CD4-positive, alpha-beta T cell treated with Interleukin-10 for 1 hour (primary cell): Measurements from ENCODE around the gene SLC23A2.

ENCODE experiments used
- DNase-seq: peaks from one replicate; pipeline ENCODE4 v3.0.0-alpha.2; 2020

SLC23A2 gene

DNA sequence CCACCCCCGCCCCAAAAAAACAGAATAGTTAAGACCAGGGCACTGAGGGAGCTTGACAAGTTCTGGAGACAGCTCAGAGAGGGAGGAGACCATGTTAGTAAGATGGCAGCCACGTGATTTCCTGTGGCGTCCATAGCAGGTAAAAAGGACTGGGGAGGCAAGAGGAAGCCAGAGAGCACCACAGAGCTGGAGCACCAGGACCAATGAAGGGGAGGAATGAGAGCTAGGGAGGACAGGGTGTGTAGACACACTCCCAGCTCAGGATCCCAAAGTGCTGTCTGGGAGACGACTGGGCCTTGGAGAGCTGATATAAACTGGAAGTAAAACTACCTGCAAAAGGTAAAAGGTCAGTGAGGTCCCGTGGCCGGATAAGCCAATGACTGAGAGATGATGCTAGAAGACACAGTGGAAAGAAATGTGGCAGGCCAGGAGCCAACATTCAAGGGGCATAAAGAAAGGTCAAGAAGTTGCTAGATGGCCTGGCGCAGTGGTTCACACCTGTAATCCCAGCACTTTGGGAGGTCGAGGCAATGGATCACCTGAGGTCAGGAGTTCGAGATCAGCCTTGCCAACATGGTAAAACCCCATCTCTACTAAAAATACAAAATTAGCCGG is 39.0 kb downstream of the SLC23A2 start:
- DNase-seq, result peak; percentile 55

GRCh38 chr20:4961746-4962145 is 39.6 kb downstream of the SLC23A2 start:
- peak; percentile 50 for DNase-seq

- DNase-seq, result no peak
Observed at GRCh38 chr20:4959592-4959991, 41.7 kb downstream of the SLC23A2 start.

DNA sequence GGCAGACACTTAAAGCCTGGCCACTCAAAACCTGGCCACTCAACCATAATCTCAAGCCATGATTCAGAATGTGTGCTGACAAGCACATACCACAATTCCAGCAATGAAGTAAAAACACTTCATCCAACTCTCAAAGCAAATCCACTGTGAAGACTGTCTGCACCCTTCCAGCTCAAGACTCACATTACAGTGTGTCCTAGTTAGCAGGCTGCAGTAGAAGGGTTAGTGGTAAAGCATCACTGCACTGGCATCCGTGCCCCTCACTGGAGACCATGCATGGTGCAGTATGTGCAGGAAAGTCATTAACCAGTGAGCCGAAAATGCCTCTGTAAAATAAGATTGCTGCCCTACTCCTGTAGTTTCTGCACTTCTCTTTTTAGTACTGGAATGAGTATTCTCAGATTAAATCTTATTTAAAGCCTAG is 43.4 kb downstream of the SLC23A2 start:
- no peak for DNase-seq

DNA sequence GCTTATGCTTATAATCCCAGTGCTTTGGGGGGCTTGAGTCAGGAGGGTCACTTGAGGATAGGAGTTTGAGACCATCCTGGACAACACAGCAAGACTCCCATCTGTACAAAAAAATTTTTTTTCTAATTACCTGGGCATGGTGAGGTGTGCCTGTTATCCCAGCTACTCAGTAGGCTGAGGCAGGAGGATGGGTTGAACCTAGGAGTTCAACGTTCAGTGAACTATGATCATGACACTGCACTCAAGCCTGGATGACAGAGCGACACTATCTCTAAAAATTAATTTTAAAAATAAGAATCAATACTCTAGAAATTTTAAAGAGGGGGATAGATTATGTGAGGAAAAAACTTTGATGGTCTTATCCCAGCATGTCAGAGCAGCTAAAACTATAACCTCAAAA is 44.1 kb downstream of the SLC23A2 start:
- no peak for DNase-seq

- DNase-seq, result peak; percentile 74
Observed at GRCh38 chr20:4956200-4956810, 45.0 kb downstream of the SLC23A2 start.

DNA sequence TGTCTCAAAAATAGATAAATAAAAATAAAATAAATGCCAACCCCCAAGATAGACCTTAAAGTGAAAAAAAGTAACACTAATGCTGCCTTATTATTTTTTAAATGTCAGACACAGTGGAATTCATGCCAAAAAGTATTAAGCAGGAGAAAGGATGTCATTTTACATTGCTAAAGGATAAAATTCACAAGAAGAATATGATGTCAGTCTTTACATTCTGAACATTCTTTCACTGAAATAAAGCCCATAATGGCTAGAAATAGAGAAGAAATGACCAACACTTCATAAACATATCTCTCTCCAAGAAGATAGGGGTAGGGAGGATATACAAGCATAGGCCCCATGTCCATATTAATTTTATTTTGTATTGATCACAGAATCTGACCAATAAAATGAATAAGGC is 47.4 kb downstream of the SLC23A2 start:
- no peak for DNase-seq

DNA sequence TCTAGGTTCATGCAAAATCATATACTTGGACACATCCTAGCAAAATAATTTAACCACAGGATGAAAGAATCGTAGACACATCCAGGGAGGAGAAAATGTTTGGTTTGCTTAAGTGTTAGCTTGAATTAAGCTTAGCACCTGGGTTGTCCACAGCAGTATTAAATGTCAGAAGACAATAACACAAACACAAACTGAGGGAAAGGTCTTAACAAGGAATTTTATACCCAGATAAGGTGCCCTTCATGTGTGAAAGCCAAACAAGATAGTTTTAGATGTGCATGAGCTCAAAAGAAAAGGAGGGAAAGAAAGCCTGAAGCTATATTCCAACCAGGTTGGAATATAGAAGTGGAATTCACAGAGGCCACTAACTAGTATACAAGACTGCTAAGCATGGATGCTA is 49.1 kb downstream of the SLC23A2 start:
- no peak for DNase-seq

GRCh38 chr20:4951299-4951698 is 50.0 kb downstream of the SLC23A2 start:
- DNase-seq, result no peak

DNA sequence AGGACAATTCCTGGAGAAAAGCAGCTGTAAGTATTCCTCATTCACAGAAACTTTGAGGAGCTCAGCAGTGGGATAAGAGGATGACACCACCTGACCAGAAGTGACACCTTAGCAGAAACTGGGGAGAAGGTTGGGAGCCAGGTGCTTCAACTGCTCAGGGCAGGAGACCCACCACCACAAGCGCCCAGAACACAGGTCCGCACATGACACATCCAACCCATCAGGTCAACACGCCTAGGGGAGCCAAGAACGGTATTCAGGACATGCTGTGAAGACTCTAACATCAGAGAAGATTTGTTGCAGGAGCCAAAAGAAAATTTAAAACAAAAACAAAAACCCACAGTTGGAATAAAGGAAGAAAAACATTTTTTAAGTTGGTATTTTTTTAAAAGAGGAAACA is 50.5 kb downstream of the SLC23A2 start:
- DNase-seq, result no peak

- no peak for DNase-seq
Observed at GRCh38 chr20:4950437-4950836, 50.9 kb downstream of the SLC23A2 start.

DNA sequence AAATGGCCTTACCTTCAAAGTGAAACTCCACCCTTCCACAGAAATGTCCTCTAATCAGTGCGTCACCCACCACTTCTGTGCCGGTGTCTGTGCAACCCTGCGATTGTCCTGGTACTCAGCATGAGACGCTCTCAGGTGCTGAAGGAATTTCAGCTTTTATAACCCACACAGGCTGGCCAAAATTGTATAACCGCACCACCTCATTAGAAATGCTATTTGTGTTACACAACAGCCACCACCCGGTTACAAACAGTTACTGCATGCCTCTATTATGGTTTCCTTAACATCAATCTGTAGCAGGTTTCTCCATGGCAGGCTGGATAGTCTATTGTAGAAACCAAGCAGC is 51.5 kb downstream of the SLC23A2 start:
- peak; percentile 51 for DNase-seq

DNA sequence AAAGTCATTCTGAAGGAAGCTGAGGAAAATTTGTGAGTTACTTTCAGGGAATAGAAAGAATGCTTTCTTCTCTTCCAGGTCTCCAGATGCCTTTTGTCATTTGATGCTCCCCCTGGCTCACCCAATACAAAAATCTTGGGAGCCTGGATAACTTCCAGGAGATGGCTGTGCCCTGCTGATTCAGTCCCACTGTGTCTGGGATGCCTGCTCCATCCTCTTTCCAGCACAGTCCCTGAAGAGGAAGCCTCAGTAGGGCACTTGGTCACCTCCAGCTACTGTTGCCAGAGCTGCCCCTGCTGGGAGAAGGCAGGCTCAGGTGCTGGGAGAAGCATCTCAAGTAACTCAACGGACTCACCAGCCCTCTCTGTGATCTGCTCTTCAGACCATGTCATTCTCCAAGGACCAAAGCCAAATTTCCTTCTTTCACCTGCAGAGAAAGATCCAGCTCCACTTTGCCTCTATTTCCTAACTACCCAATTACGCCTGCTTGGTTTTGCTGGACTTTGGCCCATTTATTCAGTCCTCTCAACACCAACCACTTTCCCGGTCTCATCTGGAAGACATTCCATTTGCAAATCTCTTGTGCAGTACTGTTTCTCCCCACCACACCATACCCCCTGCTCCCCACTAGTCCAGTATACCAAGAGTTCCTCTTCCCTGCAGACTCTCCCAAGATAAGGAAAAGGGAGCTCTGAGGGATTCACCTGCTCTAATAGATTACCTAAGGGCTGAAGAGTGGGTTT is 53.3 kb downstream of the SLC23A2 start:
- no peak for DNase-seq

DNA sequence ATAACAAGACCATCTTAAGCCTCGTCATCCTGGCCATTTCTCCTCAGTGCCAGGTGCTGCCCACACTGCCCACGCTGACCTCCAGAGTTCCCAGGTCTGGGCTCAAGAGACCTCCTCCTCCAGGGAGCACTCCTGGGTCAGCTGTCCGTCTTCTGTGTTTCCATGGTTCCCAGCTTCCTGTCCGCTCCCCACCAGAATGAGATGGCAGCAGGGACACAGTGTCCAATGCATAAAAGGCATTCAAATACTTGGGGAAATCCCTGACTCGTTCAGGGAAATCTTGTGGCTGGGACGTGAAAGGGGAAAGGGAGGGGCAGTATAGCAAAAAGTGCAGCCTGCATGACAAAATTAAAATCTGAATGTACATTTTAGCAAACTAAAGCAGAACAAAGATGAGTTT is 54.3 kb downstream of the SLC23A2 start:
- no peak for DNase-seq

GRCh38 chr20:4946585-4946984 is 54.7 kb downstream of the SLC23A2 start:
- no peak for DNase-seq

DNA sequence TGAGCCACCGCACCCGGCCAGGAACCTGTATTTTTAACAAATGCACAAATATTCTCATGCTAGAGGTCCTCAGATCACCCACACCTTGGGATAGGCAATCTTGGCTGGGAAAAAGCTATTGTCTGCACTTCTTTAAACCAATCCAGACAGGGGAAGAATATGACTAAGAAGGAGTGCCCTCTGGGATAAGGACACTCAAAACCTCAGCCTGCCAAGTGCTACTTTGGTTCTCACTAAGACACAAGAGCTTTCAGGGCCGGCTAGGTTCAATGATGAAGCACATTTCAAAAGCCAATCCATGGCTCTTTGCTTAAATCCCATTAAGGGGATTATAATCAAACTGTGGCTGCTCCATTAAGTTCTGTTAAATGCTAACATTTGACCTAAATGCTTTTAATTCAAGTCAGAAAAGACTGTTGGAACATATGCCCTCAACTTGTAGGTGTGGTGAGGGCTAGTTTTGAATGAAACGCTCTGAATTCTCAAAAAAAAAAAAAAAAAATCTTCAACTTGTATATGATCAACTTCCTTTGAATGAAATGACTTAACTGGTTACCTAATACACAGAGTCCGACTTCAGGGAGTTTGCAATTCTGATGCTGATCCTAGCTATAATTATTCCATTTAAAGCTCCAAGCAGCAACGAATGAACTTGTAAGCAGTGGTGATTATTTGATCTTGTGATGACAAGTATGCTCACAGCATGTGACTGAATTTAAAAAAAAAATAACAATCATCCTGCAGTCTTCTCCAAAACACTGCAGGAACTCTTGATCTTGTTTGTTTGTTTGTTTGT is 56.6 kb downstream of the SLC23A2 start:
- no peak for DNase-seq

DNA sequence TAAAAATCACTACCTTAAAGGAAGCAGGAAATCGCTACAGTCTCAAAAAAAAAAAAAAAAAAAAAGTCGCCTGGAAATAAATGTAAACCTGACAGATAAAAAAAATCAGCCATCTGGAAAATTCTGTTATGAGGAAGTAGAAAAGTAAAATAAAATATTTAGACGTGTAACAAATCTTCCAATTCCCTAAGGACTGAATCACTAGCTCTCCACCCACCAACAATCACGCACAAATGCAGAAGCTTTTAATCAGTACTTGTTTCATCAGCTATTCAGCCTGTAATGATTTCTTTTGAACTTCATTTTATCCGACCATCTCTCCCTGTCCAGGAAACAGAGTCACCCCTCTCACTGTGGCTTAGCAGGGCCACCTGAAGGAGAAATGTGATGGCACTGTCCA is 59.0 kb downstream of the SLC23A2 start:
- DNase-seq, result no peak

GRCh38 chr20:4937407-4938319 is 63.6 kb downstream of the SLC23A2 start:
- DNase-seq, result no peak

DNA sequence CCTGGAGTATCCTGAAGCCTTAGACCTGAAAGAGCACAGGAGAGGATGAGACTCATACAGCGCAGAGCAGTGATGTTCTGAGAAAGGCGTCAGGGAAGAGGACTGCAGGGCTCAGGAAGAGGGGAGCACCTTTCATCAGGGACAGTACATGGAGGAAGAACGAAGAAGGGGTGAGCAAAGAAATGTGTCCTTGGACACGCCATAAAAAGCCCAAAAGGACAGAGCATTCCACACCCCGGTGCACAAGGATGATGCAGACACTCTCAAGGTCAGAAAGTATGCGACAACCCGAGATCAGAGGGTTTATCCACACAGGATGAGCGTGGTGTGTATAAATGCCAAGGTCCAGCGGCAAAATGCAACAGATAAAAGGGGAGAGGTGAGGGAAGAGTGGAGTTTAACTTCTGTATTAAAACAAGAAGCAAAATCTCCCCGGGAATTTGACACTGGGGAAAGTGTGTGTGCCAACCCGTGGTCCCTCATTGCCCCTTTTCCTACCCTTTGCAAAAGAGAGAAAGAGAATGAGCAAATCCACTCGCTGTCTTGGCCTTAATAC is 64.4 kb downstream of the SLC23A2 start:
- no peak for DNase-seq

- DNase-seq, result no peak
Observed at GRCh38 chr20:4936392-4936850, 64.9 kb downstream of the SLC23A2 start.

DNA sequence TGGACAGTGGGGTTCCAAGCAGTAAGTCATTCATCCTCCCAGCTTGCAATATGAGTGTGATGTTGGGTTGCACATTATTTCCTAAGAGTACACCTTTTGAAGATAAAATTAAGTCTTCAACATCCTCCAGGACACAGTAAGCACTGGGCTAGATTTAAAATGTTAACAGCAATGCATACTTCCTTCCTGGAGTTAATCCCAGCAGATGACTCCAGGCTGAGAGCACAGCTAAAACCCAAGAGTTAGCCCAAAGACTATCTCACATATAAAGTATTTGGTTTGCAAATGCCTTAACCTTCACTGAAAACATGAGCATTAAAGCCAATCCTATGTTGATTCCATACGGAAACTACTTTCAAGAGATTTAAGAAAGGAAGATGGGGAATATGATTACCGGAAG is 69.2 kb downstream of the SLC23A2 start:
- DNase-seq, result no peak
